ENCODE data around the gene DIP2B.
"Not testable (repeated sequence)": the region's sequence is repeated elsewhere in the genome, so short reads cannot be mapped to it uniquely, and the experiment has no call there.

DIP2B gene

DNA sequence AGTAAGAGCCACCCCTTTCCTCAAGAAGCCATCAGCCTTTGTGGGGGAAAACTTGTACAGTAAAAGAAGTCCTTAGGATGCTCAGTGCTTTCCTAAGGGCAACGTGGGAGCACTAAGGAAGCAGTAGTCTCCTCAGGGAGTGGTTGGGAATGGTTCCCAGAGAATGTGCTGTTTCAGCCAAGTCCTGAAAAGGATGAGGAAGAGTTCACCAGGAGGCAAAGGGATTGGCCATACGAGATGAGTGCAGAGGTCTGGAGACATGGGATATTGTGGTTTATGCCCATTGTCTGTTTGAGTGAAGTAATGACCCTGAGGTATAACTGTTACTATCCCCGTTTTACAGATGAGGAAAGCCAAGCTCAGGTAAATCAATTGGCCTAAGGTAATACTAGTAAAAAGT lies 173.1 kb downstream of the DIP2B start:
- DNase-seq (ENCODE audit: low spot score), result peak; percentile 29

DNA sequence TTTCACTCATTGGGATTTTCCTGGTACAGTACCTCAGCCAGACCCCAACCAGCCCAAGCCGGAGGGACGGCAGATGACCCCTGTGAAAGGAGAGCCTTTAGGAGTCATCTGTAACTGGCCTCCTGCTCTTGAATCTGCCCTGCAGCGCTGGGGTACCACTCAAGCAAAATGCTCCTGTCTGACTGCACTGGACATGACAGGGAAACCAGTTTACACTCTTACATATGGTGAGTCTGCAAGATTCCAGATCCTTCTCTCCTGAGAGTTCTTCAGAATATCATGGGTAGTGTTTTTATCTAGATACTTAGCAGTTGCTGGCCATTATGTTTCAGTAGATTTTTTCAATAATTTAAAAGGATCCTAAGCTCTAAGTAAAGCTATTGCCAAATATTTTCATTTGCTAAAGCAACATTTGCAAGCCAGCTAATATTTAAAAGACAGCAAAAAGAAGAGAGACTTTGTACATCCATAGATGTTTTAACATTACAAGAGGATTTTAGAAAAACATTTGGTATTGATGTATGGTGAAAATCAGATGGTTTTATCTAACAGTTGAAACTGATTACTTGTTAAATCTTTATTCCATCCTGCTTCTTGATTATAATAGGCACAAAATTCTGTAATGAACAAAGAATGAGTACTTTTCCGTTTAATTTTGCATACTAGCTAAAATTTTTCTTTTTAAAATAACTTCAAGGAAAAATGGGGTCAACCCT lies 174.0 kb downstream of the DIP2B start:
- no peak for DNase-seq (ENCODE audit: low spot score)

- no peak for DNase-seq (ENCODE audit: low spot score)
Observed at GRCh38 chr12:50679612-50680011, 174.8 kb downstream of the DIP2B start.

DNA sequence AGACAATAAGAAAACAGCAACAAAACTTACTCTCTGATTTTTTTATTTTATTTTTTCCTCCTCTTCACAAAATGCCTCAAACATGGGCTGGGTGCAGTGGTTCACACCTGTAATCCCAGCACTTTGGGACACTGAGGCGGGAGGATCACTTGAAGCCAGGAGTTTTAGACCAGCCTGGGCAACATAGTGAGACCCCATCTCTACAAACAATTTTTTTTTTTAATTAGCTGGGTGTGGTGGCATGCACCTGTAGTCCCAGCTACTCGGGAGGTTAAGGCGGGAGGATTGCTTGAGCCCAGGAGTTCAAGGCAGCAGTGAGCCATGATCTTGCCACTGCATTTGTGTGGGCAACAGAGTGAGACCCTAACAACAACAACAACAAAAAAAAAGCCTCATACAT lies 176.3 kb downstream of the DIP2B start:
- not testable (repeated sequence) for DNase-seq (ENCODE audit: low spot score)

- no peak for DNase-seq (ENCODE audit: low spot score)
Observed at GRCh38 chr12:50685641-50686040, 180.9 kb downstream of the DIP2B start.

GRCh38 chr12:50686406-50686805 lies 181.6 kb downstream of the DIP2B start:
- DNase-seq (ENCODE audit: low spot score), result no peak

DNA sequence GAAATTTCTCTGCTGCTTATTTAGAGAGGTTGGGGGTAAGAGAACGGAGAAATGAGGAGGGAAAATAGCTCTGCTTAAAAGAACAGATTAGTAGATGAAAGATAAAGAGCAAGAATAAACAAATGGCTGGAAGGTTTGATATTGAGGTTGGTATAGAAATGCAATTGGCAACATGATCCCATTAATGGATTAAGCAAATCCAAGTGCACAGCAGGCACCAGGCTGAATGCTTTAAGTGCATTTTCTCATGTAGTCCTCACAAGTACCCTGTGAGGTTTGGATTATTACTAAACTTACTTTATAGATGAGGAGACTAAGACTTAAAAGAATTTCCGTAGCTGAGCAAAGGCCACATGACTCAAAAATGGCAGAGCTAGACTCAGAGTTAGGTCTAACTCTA lies 182.2 kb downstream of the DIP2B start:
- no peak for DNase-seq (ENCODE audit: low spot score)

- no peak for DNase-seq (ENCODE audit: low spot score)
Observed at GRCh38 chr12:50689437-50689836, 184.7 kb downstream of the DIP2B start.

GRCh38 chr12:50690925-50691324 lies 186.1 kb downstream of the DIP2B start:
- DNase-seq (ENCODE audit: low spot score), result no peak

GRCh38 chr12:50695961-50696360 lies 191.2 kb downstream of the DIP2B start:
- DNase-seq (ENCODE audit: low spot score), result no peak

GRCh38 chr12:50696931-50697330 lies 192.1 kb downstream of the DIP2B start:
- no peak for DNase-seq (ENCODE audit: low spot score)

DNA sequence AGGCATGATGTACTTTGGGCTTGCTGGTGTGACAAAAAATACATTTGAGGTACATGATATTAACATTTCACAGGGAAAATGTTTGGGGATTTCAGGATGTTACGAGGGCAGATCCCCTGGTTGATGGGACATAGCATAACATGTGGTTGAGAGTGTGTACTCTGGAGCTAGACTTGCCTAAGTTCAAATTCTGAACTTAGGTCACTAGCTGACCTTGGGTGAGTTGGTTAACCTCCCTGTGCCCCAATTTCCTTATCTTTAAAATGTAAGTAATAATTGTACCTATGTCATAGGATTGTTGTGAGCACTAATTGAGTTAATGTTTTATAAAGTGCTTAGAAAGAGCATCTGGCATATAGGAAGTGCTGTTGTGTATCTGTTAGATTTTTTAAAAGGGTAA lies 194.4 kb downstream of the DIP2B start:
- DNase-seq (ENCODE audit: low spot score), result no peak

DNA sequence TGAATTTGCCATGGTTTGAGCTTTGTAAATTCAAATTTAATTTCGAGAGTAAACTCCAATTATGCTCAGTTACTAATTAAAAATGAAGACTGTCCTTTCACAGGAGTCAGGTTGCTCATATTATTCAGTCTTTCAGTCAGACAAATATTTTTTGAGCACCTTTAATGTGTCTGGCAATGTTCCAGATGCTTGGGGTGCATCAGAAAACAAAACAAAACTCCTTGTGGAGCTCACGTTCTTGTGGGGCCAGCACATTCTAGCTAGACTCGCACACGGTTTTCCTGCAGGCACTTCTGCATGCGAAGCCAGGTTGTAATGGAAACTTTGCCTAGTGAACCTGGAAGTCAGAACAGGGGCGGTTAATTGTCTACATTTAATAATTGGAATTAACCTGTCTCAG lies 195.2 kb downstream of the DIP2B start:
- DNase-seq (ENCODE audit: low spot score), result no peak

DNA sequence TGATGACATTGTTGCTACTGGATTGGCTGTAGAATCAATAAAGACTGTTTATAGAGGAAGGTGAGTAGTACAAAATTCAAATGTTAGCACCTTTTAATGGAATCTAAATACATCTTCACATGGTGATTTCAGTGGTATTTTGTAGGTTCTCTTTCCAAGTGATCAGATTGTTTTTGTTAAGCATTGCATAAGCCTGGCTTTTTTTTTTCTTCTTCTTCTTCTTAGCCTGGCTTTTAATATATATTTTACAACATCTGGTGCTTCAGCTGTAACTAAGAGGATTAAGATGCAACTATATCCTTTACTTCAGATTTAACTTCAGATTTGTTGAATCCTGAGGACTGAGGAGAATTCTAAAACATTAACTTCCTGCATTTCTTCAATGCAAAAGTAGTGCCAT lies 201.8 kb downstream of the DIP2B start:
- DNase-seq (ENCODE audit: low spot score), result no peak

- no peak for DNase-seq (ENCODE audit: low spot score)
Observed at GRCh38 chr12:50707396-50707795, 202.6 kb downstream of the DIP2B start.

DNA sequence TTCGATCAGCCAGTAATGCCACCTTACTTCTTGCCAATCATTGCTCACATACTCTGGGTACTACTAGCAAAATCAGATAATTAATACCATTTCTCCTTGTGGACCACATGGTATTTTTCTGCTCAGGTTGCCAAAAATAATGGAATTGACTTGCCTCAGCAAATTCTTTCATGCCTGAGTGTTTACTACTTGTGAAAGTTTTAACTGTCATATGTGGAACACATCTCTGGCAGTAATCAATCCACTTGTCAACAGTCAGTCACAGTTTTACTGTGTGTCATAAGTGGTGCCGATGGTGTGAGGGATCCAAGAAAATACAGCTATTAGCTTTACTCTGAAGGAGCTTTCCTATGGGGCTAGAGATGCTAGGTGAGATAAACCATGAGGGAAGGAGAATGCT lies 203.8 kb downstream of the DIP2B start:
- peak; percentile 50 for DNase-seq (ENCODE audit: low spot score)

DNA sequence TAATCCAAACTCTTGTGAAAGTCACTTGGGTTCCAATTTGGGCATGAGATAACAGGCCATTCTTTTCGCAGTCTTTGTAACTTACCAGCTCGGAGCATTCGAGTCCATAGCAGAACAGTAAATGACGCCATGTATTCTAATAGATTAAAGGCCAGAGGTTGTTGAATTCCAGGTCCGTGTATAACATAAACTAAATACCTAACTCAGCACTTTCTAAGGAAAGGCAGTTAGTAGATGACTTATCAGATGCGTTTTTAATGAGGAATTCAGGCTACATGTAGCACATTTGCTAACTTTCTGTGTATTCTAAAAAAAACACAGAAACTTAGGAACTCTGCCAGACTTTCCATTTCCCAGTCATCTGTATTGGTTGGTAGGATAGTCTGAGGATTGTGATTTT lies 206.3 kb downstream of the DIP2B start:
- no peak for DNase-seq (ENCODE audit: low spot score)

DNA sequence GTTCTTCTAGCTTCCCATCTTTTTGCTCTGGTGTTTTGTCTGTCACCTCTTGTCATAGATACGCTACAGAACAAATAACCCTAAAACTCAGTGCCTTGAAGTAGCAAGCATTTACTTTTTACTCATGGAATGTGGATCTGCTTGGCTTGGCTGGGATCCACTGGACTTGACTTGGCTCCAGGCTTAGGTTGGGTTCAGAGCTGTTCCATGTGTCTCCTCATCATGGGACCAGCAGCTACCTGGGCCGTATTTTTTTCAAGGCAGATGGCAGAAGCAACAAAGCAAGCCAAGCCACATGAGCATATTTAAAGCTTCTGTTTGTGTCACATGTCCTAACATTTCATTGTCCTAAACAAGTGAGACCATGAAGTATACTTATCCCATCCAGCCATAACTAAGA lies 210.4 kb downstream of the DIP2B start:
- peak; percentile 10 for DNase-seq (ENCODE audit: low spot score)

GRCh38 chr12:50718760-50719159 lies 214.0 kb downstream of the DIP2B start:
- no peak for DNase-seq (ENCODE audit: low spot score)

DNA sequence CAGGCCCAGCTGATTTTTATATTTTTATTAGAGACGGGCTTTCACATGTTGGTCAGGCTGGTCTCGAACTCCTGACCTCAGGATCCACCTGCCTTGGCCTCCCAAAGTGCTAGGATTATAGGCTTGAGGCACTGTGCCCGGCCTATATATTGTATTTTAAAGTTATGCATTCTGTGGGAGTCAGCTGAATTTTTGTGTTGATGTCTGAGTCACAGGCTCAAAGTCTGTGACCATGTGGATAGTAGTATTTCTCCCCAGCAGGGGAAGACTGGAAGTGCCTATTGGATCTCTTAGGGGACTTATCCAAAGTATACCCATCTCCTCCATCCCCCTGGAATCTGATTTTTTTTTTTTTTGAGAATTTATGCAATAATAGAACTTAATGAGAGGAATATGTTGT lies 215.3 kb downstream of the DIP2B start:
- DNase-seq (ENCODE audit: low spot score), result peak; percentile 36

DNA sequence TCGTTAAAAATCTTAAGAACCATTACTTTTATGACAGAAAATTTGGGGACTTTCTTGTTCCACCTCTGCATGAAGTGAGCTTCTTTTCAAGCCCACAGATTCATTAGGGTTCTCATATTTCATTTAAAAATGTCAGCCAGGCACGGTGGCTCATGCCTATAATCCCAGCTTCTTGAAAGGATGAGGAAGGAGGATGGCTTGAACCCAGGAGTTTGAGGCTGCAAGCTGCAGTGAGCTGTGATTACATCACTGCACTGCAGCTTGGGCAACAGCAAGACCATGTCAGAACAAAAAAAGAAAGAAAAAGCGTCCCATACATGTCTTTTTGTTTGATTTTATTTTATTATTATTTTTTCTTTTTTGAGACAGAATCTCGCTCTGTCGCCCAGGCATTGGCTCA lies 215.7 kb downstream of the DIP2B start:
- DNase-seq (ENCODE audit: low spot score), result no peak

DNA sequence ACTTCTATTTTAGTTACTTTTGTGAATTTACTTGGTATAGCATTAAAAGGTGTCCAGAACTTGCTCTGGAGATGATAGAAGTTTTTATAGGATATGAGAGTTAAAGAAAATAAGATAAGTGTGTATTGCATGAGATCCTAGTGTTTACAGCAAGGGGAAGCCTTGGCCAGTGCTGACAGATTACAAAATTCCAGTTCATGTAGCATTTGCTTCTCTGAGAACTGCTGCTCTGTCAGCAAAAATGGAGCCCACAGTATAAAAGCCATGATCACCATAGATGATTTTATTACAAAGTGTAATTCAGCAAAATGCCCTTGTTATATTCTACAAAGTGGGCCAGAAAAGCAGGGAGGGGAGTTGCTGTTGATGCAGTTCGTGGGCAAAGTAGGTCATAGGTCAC lies 219.1 kb downstream of the DIP2B start:
- no peak for DNase-seq (ENCODE audit: low spot score)

GRCh38 chr12:50725011-50725942 lies 220.5 kb downstream of the DIP2B start:
- DNase-seq (ENCODE audit: low spot score), result peak; percentile 25
